Lower lobe of right lung (tissue), 2 donors: ENCODE measurements around the gene ZNF354C. TPM values are rescaled to one million over a fixed set of nuclear protein-coding genes. Genes with fewer than 3 reads are reported as not detected.

Source experiments
- ATAC-seq, 2 donors: fragments of 200-7000 bp; cut with Tn5 transposase; one replicate each; pipeline ENCODE4 v1.9.1; 2020 to 2022; ENCODE audit warnings: mild to moderate bottlenecking in 2 of 2, moderate library complexity in 2 of 2
- DNase-seq: peaks from one replicate; pipeline ENCODE4 v3.0.0-alpha.2; 2020
- H3K27ac ChIP-seq: fragments of 200-600 bp; one replicate; pipeline ENCODE4 v1.8.0; 2022
- H3K27me3 ChIP-seq: fragments of 200-600 bp; one replicate; pipeline ENCODE4 v1.8.0; 2022; ENCODE audit warnings: low read depth
- H3K36me3 ChIP-seq: fragments of 200-600 bp; one replicate; pipeline ENCODE4 v1.8.0; 2022; ENCODE audit warnings: mild to moderate bottlenecking
- H3K4me1 ChIP-seq: fragments of 200-600 bp; one replicate; pipeline ENCODE4 v1.8.0; 2022
- H3K4me3 ChIP-seq: fragments of 200-600 bp; one replicate; pipeline ENCODE4 v1.8.0; 2022; ENCODE audit warnings: mild to moderate bottlenecking
- H3K9me3 ChIP-seq: fragments of 200-600 bp; one replicate; pipeline ENCODE4 v1.8.0; 2022
- CTCF ChIP-seq: fragments of 200-600 bp; IDR thresholded peaks from one replicate; pipeline ENCODE4 v1.8.0; 2022; ENCODE audit warnings: antibody characterized with exemption, mild to moderate bottlenecking
- intact Hi-C: fragments of 100-400 bp; cut with DNase I; formaldehyde crosslinking; loops from one replicate; pipeline ENCODE4 v1.11.0; 2022
- total RNA-seq: library from RNA; stranded (reverse); fragmentation: NEBNext Ultra II Directional; extraction: Animal tissue kit (Norgen Biotek cat#: 25700); gene quantifications from one replicate; pipeline ENCODE4 v1.2.1, GENCODE V29; 2021
- donor health status: DM: no; HTN: yes; CAD: no; lungs with severe emphysema.

ZNF354C gene
- total RNA-seq, 1 donor from 2014 or later: 6.7 TPM

GRCh38 chr5:179111267-179112207 is 51.4 kb downstream of the ZNF354C start:
- ATAC-seq: no peak
- no peak for TF ChIP-seq CTCF
- no peak overlapping the region for H3K27ac ChIP-seq
- no peak overlapping the region for H3K4me3 ChIP-seq
- H3K4me1 ChIP-seq: no peaks in the 10 kb centered on the region
- DNase-seq: no peak
- peaks cover 63% of the 10 kb centered on the region for H3K9me3 ChIP-seq
- H3K27me3 ChIP-seq: no peaks in the 10 kb centered on the region
- no peaks in the 10 kb centered on the region for H3K36me3 ChIP-seq
- intact Hi-C loops: no loop called here

GRCh38 chr5:179112469-179113142 is 52.4 kb downstream of the ZNF354C start:
- TF ChIP-seq CTCF: no peak
- H3K27me3 ChIP-seq: no peaks in the 10 kb centered on the region
- ATAC-seq (no peak), DNase-seq (no peak)
- H3K9me3 ChIP-seq: peaks cover 54% of the 10 kb centered on the region
- H3K27ac ChIP-seq: no peak overlapping the region
- H3K4me1 ChIP-seq: no peaks in the 10 kb centered on the region
- no peak overlapping the region for H3K4me3 ChIP-seq
- intact Hi-C loops: no loop called here
- H3K36me3 ChIP-seq: no peaks in the 10 kb centered on the region

- ATAC-seq (no peak), DNase-seq (no peak)
- intact Hi-C loops: no loop called here
- no peak for TF ChIP-seq CTCF
- Histone ChIP-seq H3K27me3 (no peaks in the 10 kb centered on the region), H3K36me3 (no peaks in the 10 kb centered on the region), H3K27ac (no peak overlapping the region), H3K4me1 (no peaks in the 10 kb centered on the region), H3K9me3 (peaks cover 49% of the 10 kb centered on the region), H3K4me3 (no peak overlapping the region)
Observed at GRCh38 chr5:179113143-179113530, 53.0 kb downstream of the ZNF354C start.

GRCh38 chr5:179113945-179114641 is 53.9 kb downstream of the ZNF354C start:
- Histone ChIP-seq H3K27ac (no peak overlapping the region), H3K4me1 (no peaks in the 10 kb centered on the region), H3K36me3 (no peaks in the 10 kb centered on the region), H3K27me3 (no peaks in the 10 kb centered on the region), H3K4me3 (no peak overlapping the region), H3K9me3 (peaks cover 39% of the 10 kb centered on the region)
- ATAC-seq: no peak
- no peak for DNase-seq
- intact Hi-C loops: no loop called here
- no peak for TF ChIP-seq CTCF

- Histone ChIP-seq H3K27me3 (no peaks in the 10 kb centered on the region), H3K9me3 (peaks cover 34% of the 10 kb centered on the region), H3K4me1 (no peaks in the 10 kb centered on the region), H3K27ac (no peak overlapping the region), H3K36me3 (no peaks in the 10 kb centered on the region), H3K4me3 (no peak overlapping the region)
- ATAC-seq (no peak), DNase-seq (no peak)
- no peak for TF ChIP-seq CTCF
- intact Hi-C loops: no loop called here
Observed at GRCh38 chr5:179114756-179115155, 54.6 kb downstream of the ZNF354C start.
